Gastrocnemius medialis (tissue), 4 donors: ENCODE measurements around the gene CAMKV.

Source experiments
- CTCF ChIP-seq, 5 experiments: fragments of 450-650 bp in 3 of 5; fragments of 200-600 bp in 2 of 5; sonication (generic) in 2 of 5; IDR thresholded peaks in 4 of 5; conservative IDR thresholded peaks in 1 of 5; 1 replicate in 4 of 5; 2 replicates in 1 of 5; pipeline ENCODE4 v1.5.1; 2016 to 2019; ENCODE audit warnings: antibody characterized with exemption in 5 of 5, mild to moderate bottlenecking in 3 of 5, moderate library complexity in 3 of 5
- POLR2A ChIP-seq, 2 donors: fragments of 450-650 bp; IDR thresholded peaks; one replicate each; pipeline ENCODE4 v1.6.1; 2017; ENCODE audit warnings: antibody characterized with exemption in 2 of 2, mild to moderate bottlenecking in 2 of 2, moderate library complexity in 2 of 2

DNA sequence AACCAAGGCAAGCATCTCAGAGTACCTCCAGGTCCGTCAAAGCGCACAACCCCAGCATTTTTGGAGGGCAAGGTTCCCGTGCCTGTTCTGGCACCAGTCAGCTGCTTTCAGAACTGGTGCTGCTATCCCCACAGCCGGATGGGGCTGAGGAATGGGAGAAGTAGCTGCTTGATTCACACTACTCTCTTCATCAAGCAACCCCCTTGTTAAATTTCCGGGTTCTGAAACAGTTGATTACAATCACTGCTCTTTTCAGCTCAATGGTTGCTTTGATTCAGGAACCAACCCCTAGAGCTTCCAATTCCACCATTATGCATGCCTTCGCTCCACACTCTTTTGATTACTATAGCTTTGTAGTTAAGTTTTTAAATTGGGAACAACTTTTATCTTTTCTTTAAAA lies 43.7 kb downstream of the CAMKV start:
- no peak for TF ChIP-seq CTCF (IDR thresholded peaks at IDR 0.05 in 4 of 5, conservative IDR thresholded peaks at IDR 0.05 in 1 of 5)
- TF ChIP-seq POLR2A (IDR thresholded peaks at IDR 0.05): no peak
